D341Med (cell line): ENCODE measurements around the gene GPM6B.

Experiments used
- DNase-seq: peaks from one replicate; pipeline ENCODE4 v3.0.0; 2012; ENCODE audit warnings: low spot score

GPM6B gene, protein sequence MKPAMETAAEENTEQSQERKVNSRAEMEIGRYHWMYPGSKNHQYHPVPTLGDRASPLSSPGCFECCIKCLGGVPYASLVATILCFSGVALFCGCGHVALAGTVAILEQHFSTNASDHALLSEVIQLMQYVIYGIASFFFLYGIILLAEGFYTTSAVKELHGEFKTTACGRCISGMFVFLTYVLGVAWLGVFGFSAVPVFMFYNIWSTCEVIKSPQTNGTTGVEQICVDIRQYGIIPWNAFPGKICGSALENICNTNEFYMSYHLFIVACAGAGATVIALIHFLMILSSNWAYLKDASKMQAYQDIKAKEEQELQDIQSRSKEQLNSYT

DNA sequence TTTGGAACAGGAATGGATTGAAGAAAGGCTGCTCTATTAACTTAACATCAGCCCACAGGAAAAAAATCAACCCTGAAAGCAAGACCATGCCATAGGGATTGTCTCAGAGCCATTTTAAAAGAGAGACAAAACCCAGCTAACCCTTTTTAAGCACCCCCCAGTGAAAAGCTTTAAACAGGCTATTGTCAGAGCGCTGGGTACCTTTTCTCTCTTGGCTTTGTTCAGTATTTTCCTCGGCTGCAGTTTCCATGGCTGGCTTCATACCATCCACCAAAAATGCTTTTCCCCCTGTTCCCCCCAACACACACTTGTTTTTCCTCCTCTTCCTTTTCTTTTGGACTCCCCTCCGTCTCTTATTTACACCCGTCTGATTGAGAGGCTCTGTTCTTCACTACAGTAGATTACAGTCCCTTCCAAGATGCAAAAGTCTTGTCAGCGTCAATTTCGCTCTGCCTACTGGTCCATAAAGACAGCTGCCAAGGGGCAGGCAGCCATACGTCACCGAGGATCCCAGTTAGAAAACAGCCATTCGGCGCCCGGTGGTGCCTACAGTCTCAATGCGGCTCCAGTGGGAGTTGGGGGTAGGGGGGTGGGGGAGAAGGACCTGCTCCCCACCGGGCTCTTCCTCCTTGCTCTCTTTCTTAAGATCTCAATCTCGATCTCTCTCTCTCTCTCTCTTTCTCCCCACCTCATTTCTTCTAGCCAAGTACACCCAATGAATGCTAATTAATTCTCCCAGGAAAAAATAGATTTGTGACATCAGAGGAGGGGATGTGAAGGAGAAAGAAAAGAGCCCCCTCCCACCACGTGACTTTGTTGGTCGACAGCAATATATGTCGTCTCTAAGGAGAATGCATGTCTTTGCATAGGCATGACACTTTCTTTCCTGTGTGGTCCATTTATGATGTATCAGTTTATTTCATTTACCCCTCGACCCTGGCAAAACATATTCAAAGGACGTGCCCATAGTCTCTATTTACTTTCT is at the start of gene GPM6B:
GPM6B (minus strand) TSS at position 451 of the 985 bp plus-strand sequence; CDS start at position 262, 189 bp downstream.
- DNase-seq, result no peak

DNA sequence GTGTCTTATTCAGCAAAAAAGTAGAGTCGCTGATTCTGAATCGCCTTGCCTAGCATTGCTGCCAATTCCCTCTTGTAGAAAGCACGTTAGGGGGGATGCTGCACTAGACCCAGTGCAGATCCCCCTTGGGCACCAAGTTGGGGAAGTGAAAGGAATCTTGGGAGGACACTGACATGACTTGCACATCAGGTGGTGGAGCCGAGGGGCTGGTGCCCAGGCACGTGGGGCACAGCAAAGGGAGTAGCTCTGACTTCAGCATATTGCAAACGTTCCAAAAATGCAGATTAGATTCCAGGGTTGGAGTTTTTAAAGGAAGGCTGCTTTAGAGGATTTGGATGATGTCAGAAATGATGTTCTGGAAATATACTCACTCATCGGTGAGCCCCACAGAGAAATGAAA is 47.4 kb upstream of the GPM6B start:
- DNase-seq, result no peak

DNA sequence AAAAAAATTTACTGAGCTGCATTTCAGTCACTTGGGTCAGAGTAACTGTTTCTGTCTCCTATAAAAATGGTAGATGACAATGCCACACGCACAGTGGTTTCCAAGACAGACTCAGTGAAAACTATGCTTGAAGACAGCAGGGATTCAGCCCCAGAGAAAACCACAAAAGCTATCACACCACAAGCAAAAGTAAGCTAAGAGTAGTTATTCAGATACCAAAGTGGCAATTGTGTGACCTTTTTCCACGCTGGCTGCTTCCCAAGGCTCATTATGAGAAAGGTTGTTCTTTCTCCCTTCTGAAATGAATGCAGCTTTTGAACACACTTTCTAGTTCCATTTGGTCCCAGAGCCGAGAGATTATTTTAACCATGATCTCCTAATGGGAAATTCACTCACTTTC is 46.4 kb upstream of the GPM6B start:
- no peak for DNase-seq

DNA sequence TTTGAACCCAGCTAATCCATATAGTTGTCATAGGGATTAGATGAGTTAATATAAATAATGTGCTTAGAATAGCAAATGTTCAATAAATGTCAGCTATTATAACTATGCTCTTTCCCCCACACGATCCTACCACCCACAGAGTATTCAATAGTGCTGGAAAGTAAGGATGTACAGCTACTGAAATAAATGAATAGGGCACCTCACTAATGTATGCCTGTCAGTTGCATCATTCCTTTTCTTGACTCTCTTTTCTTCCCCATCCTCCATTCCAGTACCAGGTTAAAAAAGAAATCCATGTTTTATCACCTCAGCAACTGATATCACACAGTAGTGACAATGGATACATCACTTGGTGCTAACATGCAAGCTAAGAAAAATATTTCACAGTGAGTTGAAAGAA is 42.8 kb upstream of the GPM6B start:
- no peak for DNase-seq

DNA sequence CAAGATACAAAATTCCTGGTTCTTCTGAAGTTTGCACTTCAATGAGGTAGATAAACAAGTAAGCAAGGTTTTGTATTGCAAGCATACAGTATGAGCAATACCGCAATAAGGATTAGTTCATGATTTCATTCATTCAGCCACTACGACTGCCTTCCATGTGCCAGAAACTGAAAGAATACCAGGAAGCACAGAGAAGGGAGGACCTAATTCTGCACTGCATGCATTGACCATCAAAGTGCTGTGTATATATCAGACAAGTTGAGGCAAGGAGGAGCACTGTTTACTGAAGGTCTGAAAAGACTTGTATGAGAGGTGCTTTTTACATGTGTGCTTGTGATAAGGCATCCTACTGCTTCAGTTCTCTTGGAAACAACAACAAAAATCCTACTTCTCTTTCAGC is 40.9 kb upstream of the GPM6B start:
- DNase-seq, result no peak

DNA sequence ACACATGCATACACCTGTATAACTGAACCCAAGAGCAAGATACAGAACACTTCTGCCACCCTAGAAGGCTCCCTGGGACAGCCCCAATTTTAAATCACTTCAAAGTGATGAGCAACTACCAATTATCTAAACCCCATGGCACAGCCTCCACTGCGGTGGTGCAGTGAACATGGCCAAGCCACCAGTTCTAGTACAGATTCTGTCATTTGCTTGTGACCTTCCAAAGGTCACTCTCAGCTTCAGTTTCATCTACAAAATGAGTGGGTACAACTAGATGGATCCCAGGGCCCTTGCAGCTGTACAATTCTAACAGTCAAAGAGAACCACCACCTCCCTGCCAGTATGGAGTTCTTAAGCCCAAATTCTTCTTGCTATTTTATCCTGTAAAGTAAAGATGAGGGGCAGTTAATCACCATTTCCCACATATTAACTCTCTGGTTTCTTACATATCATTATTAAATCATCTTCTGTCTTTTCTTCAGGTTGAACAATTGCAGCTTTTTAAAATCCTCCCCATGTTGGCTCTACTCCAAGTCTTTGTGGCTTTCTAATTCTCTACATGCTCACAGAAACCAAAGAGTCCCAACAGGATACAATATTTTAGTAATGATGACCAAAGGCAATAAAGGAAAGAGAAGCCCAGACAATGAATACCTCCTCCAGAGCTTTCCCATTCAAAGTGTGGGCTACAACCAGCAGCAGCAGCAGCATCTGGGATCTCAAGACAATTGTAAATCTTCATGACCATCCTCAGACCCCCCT is 39.0 kb upstream of the GPM6B start:
- no peak for DNase-seq

DNA sequence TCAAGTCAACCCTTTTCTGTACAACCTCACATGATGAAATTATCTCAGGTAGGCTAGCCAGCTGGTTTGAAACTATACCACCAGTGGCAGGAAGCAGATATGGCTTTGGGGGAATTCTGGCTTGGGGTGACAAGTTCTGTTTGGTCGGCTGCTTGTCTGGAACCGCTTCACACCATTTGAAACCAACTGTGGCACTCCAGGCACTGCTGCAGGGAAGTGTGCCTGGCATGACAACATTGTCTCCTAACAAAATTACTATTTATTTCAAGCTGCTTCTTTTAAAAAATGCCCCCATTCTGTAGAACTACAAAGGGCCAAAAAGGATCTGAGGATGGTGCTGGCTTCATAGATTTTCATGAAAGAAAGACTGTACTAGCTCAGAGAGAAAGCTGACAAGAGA is 37.1 kb upstream of the GPM6B start:
- DNase-seq, result no peak

DNA sequence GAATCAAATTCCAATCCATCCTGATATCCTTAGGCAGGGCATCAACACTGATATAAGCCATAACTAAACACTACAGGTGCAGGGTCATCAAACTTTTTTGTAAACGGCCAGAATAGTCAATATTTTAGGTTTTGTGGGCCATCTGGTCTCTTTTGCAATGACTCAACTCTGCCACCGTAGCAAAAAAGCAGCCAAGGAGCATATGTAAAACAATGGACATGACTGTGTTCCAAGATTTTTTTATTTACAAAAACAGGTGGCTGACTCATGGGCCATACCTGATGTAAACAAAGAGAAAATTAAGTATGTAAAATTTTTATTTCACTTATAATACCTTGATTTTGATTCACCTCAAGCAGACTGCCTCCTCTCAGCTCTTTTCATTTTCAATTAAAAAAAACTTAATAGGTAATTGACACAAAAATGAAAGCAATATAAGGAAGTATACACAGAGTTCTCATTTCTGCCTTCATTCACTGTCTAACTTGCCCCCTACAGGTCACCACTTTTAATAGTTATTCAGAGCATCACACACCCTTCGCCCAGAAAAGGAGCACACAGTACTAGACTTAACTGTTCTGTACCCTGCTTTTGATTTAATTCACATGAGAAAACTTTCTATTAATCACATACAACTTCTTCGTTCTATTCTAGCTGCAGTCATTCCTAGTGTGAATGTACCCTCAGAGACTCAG is 35.3 kb upstream of the GPM6B start:
- no peak for DNase-seq

DNA sequence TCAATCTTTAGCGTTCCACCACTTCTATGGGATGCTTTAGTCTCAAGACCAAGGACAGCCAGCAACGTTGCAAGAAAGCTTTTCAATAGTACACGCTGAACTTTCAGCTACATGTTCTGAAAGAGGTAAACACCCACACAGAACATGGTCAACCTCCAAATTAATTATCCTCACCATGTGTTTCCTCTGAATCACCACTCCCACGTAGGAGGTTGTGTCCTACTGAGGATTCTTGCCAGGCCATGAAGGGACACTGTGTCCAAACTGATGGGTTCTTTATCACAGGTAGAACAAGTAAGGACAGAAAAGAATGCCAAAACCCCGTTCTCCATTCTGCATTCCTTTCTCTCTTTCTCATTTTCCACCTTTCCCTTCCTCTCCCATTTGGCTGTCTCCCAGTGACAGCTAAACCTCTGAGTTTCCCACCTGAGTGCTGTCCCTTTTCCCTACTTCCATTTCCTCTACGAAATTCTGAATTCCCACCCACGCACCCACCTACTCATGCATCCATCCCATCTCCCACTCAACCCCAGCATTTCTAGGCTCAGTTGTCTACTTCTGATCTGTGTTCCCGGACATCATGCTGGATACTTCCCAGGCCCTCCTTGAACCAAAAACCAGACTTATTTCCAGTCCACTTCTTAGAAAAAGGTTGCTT is 29.0 kb upstream of the GPM6B start:
- no peak for DNase-seq

DNA sequence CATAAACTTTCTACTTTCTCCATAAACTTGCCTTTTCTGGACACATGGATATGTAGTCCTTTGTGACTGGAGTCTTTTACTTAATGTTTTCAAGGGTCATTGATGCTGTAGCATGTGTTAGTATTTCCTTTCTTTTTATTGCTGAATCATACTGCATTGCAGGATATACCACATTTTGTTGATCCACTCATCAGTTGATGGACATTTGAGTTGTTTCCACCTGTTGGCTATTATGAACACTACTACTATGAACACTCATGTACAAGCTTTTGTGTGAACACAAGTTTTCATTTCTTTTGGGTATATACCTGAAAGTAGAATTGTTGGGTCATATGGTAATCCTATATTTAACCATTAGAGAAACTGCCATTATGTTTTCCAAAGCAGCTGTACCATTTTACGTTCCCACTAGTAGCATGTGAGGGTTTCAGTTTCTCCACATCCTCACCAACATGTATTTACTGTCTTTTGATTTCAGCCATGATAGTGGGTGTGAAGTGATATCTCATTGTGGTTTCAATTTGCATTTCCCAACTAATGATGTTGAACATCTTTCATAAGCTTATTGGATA is 26.3 kb upstream of the GPM6B start:
- no peak for DNase-seq

DNA sequence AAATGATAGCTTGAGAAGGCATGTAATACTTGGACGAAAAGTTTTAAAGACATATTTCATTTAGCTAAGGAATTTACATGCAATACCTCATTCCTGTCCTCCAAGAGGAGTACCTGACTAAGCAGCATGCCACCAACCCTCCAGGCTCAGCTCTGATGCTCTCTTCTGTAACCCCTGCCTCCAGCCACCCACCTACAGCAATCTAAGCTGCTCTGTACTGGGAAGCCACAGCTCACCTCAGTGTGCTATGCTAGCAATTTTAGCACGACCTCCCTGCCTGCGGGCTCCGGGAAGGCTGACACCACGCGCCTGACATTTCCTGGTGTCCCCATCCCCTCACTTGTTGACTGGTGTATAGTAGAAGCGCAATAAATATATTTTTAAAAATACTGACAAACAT is 23.2 kb upstream of the GPM6B start:
- DNase-seq, result no peak

DNA sequence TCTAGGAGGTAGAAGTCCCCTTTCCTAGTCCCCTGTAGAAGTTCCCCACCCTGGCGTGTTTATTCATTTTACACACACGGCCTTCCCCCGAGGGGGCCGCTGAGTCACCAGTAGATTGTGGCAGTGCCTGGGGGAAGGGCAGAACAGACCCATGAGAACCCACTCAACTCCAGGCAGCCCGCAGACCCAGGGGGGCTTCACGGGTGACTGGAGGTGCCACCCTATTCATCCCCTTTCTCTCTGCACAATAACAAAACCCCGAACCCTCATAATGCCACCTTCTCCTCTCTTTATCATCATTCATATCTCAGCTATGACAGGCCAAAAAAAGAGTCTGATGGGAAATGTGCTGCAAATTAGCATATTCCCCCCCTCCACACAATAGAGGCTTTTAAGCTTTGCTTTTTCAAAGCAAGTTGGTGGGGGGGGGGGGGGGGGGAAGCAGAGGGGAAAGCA is 20.4 kb upstream of the GPM6B start:
- no peak for DNase-seq

DNA sequence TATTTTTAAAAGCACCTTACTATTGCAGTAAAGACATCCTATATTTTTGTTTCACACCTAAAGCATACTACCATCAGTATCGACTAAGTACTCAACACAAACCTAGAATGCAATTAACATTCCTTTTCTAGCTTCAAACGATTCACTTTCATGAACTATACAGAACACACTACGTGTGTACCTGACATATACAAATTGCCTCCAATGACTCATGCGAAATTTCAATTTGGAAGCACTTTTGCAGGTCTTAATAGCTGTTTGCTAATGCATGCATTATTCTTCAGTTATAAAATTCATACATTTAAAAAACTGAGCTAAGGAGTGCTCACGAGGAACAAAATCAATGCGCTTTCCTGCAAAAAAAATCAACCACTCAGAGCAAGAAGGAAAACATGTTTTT is 19.7 kb upstream of the GPM6B start:
- no peak for DNase-seq

DNA sequence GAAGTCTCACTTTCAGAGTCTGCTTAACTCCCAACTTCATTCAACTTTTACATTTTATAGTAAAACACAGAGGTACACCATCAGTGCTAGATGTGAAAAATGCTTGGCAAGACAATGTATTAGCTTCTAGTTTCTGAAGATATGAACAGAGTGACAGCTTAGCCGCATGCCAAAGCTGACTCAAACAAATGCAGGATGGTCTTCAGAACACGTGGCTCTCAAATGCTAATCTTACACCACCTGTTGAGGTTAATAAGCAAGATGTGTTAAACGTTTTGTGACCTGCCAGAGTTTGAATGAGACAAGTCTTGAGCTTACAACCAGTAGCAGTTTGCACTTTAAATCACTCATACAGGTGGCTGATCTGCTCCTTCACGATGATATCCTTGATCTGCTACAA is 18.9 kb upstream of the GPM6B start:
- no peak for DNase-seq

DNA sequence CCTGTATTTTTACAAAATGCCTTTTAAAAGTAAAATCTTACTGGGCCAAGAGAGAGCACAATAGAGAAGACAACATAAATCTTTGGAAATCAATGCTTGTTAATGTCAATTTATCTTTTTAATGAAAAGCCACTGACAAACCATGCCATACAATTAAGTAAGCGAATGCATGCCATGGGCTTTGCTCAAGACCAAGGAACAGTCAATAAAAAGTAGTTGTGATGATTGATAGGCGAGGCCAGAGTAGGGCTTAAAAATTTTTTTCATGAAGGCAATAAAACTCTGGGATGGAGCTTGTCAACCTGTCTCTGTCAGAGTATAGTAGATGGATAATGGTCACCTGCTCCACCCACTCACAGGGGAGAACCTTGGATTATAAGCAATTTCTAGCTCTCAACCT is 17.5 kb upstream of the GPM6B start:
- no peak for DNase-seq

DNA sequence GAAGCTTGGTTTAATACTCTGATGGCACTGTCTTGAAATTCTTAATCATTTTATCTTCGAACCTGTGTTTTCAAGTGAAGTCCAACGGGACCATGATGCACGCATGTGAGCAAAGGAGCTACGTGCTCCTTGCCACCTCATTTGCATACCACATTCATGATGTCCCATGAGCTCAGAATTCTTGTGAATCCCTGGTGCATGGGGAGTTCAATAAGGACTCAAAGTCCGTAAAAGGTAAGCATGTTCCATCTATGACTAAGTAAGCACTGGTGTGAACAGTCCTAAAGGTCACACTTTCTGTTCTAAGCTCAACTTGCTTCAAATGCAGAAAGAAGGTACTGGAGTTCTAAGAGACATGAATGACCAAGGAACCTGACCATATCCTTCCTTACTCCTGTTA is 13.1 kb upstream of the GPM6B start:
- no peak for DNase-seq

DNA sequence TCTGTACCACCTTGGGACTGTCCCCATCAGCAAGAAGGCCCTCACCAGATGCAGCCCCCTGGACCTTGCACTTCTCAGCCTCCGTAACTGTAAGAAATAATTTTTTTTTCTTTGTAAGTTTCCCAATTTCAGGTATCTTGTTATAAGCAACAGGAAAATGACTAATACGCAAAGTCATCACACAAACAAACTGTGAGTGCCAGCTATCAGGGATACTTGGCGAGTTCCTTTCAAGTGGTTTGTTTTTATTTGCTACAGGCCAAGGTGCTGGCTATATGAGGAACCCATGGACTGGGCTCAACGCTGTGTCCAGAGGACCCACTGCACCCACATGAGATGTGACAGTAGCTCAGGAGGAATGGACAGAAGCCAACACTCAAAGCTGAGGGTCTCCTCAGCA is 11.5 kb upstream of the GPM6B start:
- no peak for DNase-seq

DNA sequence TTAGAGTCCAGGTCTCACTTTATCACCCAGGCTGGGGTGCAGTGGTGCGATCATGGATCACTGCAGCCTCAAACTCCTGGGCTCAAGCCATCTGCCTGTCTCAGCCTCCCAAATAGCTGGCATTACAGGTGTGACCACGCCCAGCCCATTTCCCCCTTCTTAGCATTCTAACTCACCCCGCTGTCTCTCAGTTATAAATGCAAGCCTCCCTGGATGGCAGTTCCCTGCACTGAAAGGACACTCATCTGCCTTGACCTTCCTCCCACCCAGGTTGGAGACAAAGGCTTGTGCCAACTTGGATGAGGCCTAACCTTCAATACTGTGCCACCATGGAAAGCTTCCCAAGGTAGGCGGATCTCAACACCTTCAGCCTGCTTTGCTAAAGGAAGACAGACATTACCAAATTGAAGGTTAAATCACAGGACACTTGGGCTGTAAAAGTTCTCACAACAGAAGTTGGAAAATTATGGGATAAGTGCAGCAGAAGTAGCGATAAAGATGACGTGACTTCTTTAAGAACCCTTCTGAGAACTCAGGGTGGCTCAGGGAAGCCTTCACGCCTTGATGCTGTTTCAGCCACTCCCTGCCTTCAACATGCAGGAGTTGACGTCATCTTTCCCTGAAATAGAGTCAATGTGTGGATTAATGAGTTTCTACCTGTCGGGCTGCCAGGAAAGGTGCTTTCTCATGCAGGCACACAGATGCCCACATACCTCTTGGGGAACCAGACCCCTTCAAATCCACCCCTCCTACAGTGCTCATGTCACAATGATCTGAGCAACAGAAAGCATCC is 10.6 kb upstream of the GPM6B start:
- DNase-seq, result no peak

DNA sequence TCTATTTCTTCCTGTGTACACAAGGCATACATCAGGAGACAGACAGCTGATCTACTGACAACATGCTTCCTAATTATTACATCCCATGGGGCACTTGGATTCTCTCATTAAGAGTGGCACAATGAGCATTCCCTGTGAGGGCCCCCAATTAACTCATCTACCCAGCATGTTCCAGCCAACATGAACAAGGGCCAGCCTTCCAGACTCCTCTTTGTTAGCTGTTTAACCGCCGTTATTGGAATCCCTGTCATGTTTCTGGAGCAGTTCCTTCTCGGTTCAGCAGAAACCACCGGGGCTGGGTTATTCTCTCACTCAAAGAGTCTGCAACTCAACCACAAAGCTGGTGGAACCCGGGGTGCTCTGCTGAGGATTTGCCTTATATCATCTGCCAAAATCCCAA is 9.9 kb upstream of the GPM6B start:
- DNase-seq, result no peak

DNA sequence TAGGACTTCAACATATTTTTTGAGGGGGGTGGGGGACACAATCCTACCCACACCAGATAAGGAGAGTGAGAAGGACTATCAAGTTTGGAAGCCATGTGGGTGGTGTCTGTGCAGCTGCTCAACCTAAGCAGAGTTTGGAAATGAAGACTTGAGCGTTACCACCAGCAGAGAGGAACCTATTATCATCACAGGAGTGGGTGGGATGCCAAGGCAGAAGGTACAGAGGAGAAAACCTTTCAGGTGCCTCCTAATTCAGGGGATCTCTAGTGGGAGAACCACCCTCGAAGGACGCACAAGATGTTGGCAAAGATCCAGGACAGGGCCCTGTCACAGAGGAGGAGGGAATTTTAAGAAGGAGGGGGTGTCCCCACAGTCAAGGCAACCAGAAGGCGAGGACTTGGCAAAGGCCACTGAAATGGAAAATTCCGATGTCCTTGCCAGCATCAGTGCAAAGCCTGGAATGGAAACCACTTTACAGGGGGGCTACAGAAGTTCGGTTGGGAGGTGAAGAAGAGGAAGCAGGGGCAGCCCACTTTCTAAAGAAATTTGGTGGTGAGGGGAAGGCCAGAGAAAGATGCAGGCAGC is 8.4 kb upstream of the GPM6B start:
- no peak for DNase-seq
